Kidney glomerular epithelial cell (primary cell): ENCODE measurements around the gene SOX14.

ENCODE experiments used
- DNase-seq: peaks from one replicate; lab custom pipeline; 2025; lab: John Stamatoyannopoulos, UW

The SOX14 gene

DNA sequence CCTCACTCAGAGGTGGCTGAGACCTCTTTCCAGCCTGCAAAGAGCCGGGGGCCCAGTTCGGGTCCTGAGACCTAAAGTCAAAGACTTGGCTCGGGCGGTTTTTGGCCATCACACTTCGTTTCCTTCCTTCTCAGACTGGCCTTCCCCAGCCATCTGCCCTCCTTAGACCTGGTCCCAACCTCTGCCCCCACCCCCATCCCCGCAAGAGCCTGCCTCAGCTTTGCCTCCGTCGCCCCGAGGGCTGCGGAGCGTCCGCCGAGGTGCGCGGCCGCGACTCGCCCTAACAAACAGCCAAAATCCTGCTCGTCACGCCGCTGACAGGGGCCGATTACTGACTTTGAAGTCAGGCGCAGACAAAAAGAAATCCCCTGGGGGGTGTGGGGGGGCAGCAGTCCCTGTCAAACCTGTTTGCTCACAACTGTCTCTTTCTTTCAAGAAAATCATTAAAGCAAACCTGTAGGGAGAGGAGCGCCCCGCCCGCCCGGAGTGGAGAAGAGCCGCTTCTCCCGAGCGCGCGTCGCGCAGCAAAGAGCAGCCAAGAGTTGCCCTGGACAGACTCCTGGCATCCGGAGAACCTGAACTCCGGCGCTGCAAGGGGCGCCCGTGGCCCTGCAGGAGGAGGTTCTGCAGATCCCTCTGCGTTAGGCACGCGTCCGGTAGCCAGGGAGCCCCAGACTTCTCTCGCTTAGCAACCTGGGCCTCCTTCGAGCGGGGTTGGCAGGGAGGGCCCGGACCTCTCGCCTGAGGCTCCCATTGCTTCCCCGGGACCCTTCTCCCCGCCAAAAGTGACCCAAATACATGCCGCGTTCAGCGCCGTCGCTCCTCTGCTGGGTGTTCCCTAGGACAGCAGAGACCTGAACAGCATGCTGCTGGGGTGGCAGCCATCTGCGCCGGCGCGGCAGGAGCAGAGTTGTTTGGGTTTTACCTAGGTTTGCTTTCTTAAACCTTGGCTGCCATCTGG, 4.5 kb downstream of the SOX14 start:
- no peak for DNase-seq

DNA sequence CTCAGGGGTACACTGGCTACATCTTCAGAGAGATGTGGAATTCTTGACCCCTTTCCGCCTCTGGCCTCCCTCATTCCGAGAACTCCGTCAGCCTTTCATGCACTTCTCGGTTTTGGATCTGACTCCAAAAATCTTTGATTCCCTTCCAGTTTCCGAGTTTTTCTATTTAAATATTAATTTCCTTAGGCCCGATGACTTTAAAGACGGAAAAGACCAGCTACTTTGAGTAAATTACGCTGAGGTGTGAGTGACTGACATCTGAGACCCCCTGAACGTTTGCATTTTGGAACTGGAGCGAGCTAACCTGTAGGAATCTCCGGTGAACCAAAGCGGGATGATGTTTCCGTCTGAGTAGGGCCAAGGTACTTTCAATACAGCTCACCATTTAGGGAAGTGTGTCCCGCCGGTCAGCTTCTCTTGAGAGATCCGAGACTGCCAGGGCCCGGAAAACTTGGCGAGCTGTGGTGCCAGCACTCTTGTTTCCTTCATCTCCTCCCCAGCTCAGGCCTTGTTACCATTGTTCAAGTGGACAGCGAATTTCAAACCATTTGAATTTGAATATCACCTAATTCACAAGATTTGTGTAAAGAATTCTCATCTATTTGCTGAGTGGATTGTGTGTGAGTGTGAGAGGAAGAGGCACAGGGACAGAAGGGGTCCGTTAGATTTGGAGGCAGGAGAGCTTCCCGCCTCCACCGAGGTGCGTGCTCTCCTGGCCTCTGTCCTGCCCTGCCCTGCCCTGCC, 5.4 kb downstream of the SOX14 start:
- DNase-seq = no peak

DNA sequence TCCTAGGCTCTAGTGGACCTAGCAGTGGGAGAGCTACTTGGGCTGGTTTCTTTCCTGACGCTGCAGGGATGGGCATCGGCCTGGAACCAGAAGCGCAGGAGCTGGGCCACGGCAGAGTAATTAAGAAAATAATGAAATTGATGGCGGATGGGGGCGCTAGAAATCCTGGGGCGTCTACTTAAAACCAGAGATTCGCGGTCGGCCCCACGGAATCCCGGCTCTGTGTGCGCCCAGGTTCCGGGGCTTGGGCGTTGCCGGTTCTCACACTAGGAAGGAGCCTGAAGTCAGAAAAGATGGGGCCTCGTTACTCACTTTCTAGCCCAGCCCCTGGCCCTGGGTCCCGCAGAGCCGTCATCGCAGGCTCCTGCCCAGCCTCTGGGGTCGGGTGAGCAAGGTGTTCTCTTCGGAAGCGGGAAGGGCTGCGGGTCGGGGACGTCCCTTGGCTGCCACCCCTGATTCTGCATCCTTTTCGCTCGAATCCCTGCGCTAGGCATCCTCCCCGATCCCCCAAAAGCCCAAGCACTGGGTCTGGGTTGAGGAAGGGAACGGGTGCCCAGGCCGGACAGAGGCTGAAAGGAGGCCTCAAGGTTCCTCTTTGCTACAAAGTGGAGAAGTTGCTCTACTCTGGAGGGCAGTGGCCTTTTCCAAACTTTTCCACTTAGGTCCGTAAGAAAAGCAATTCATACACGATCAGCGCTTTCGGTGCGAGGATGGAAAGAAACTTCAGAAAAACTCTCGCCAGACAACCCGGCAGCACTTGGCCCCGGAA, 6.1 kb downstream of the SOX14 start:
- DNase-seq = no peak

DNA sequence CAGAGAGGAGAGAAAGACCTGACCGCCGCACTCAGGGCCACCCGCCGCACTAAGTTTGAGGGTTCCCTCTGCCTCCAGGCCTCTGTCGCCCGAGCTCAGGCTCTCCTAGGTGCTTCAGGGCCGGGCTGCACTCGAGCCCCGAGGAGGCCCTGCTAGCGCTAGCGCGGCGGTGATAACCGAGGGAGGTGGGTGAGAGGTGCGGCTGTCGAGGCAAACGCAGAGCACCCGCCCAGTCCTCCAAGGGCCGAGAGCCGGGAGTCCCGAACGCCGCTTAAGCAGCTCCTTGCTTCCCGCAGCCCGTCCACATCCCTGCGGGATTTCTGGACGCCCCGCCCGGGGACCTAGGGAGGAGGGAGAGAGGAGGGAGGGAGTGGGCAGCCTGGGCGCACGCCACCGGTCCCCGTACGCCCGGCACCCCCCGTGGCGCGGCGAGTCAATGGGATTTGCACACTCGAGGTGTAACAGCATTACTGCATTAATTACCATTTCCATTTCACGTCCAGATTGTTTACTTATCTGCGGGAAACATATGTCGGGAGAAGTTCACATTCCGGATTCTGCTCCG, 6.8 kb downstream of the SOX14 start:
- no peak for DNase-seq

DNA sequence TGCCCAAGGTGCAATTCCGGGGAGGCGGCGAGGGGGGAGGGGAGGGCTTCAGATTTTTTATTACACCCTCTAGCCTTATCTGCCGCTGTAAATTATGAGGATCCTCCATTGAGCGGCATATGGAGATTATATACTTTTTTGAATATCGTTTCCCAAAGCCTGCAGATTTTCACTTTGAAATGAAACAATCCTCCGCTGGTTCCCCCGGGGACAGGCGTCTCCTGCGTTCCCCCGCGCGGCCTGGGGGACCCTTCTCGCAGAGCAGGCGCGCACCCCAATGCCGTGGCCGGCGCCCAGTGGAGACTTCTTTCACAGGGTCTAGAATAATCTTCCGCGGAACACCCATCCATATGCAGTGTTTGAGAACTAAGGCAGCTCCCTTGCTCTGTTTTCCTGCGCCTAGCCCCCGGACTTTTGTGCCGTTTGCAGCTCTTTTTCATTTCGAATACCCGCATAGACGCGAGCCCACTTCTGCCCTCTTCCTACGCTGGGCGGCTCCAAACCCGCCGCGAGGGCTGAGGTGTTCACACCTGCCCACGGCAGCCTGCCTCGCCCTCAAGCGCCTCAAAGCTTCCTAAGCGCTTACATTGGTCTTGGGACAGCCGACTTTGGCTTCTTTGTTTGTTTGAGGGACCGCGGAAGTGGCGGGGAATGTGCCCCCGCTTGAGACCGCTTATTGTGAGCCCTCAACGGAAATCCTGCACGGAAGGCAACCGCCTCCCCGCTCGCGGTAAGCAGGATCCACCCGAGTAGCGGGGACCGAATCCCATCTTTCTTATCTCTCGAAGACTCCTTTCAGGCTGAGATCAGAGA, 7.5 kb downstream of the SOX14 start:
- DNase-seq = no peak

DNA sequence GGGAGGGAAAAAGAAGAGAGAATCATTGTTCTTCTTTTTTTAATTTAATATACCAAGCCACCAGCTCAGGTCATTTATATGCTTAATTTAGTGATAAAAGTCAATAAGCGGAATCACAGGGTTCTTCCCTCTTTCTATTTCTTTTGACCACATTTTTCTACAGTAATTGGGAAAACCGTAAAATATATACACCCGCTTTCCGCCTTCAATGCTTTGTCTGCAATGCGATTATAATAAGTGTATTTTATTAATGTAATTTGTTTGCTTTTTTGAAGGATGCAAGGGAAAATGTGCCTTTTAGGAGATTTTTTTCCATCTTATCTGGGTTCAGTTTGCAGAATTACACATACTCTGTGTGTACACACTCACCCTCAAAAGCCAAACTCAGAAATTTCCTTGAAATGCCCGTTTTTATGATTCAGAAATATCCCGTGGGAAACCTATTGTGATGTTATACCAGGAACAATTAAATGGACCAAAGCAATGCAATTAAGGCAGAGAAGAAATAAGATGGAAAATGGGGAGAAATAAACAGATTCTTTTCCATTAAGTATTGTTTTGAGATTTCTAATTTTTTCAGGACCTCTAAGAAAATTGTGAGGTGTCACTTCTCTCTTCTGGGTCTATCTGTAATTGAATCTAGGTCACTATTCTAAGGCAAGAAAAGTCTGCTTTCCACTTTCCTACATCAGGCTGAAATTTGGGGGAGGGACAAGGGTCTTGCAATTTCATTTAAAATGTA, 8.3 kb downstream of the SOX14 start:
- DNase-seq = no peak

GRCh38 chr3:137778941-137779340, 14.8 kb downstream of the SOX14 start:
- DNase-seq = no peak

- DNase-seq = no peak
These were observed 23.4 kb downstream of the SOX14 start for GRCh38 chr3:137787529-137787928.

DNA sequence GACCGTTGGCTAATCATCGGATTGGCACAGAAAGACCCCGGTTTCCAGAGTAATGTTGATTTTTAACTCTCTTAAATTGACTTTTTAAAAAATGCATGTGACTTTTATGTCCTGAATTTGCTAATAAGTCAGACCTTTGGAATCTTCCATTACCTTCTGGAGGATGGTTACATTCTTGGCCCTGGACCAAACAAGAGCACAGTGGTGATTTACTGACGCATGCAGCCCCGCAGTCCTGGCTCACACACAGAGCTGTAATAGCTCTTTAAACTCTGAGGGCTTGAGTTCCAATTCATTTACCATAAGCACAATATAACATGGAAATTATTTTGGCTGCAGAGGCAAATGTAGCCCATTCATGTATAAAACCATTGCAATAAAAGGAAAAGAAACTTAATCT, 25.1 kb downstream of the SOX14 start:
- DNase-seq = no peak

DNA sequence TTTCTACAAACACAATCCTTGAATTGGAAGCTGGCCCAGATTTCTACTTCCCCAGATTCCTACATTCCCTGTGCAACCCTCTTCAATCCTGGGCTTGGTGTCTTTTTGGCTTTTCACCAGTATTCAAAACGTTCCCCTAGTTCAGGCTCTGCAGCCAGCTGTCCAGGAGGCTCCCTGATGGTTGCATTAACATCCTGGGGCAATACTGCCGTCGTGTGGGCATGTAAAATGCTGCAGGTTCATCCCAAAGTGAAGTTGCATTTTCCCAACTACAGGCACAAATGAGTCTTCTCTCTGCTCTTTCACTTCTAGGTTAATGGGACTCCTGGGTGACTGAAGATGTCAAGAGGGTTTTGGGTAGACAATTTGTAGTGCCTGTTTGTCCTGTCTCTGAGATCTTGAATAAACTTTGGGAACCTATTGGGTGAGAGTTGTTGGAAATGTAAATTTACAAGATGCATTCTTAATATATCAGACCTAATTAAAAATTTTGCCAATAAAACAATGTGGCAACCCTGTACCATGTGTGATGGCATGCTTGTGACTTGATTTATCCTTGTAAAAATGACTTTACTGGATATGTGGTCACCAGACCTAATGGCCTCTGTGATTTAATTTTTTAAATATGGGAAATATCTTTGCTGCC, 28.6 kb downstream of the SOX14 start:
- no peak for DNase-seq

GRCh38 chr3:137796993-137797392, 32.9 kb downstream of the SOX14 start:
- no peak for DNase-seq

GRCh38 chr3:137803215-137803614, 39.1 kb downstream of the SOX14 start:
- no peak for DNase-seq

- no peak for DNase-seq
These were observed 43.9 kb downstream of the SOX14 start for GRCh38 chr3:137807998-137808397.

DNA sequence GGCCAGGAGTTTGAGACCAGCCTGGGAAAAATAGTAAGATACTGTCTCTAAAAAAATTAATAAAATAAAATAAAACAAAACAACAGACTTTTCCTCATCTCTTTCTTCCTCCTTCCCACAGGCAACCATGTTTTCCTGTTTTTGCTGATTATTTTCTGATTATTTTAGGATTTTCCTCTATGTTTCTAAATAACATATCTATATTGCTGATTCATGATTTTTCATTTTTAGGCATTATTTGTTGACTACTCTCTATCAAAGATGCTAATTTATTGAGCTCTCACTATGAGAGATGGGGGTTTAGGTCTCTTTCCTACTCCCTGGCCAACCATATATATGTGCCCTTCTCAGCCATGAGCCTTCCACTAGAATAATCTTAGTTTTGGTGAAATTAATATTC, 45.4 kb downstream of the SOX14 start:
- DNase-seq = no peak

DNA sequence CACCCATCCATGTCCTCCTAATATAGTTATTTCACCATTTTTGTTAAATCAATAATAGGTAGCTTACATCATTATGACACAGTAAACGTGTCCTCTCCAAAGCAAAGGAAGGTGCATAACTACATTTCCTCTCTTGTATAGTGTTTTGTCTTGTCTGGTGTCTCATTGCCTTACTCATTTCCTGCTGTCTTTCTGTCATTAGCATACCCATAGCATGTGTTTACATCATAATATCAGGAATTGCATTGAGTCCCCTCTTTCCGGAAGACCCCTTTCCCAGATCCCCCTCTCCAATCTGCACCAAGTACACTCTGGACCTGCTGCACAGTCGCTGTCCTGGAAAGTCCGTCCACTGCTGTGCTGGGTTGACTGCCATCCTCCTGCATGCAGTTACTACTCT, 47.9 kb downstream of the SOX14 start:
- DNase-seq = no peak

- no peak for DNase-seq
These were observed 51.1 kb downstream of the SOX14 start for GRCh38 chr3:137815251-137815650.
